ENCODE results near the gene KCNQ1.
A peak's percentile ranks its signal among the peaks of the same experiment; 100 is the strongest.

Gene KCNQ1

DNA sequence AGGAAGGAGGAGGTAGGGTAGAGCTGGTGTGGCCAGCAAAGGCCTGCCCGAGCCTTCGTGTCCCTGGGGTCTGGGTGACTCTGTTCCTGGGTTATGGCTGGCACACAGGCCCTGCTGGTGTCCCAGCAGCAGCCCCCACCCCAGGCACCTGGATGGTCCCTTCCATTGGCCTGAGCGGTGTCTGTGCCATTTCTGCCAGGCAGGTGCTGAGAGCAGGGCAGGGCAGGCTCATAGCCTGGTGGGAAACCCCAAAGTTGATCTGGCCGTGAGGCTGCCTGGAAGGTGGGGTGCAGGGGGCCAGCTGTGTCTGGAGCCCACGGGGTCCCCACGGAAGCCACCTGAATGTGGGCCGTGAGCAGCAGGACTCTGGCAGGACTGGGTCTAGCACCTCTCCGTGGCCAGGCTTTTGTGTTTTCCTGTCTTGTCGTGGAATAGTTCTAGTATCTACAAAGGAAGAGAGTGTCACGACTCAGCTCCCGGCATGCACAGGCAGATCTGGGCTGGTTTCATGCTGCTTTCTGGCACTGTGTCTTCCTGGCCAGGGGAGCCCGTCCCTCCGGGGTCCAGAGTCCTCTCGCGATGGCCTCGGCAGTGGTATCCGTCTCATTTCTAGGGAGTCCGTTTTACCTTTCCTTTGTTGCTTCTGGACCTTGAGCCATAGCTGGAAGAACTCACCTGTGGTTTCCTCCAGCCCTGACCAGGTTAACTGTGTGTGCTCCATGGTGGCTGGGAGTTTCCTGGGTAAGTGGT is 83.7 kb downstream of the KCNQ1 start:
- DNase-seq (ENCODE audit: low read depth), result no peak
- H3K4me3 ChIP-seq (ENCODE audit: control insufficient read depth, low read depth, low read length), result no peak overlapping the region
- TF ChIP-seq, protein P1, sequence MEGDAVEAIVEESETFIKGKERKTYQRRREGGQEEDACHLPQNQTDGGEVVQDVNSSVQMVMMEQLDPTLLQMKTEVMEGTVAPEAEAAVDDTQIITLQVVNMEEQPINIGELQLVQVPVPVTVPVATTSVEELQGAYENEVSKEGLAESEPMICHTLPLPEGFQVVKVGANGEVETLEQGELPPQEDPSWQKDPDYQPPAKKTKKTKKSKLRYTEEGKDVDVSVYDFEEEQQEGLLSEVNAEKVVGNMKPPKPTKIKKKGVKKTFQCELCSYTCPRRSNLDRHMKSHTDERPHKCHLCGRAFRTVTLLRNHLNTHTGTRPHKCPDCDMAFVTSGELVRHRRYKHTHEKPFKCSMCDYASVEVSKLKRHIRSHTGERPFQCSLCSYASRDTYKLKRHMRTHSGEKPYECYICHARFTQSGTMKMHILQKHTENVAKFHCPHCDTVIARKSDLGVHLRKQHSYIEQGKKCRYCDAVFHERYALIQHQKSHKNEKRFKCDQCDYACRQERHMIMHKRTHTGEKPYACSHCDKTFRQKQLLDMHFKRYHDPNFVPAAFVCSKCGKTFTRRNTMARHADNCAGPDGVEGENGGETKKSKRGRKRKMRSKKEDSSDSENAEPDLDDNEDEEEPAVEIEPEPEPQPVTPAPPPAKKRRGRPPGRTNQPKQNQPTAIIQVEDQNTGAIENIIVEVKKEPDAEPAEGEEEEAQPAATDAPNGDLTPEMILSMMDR (IDR thresholded peaks at IDR 0.05; ENCODE audit: control insufficient read depth, insufficient read depth, low read depth, low read length, missing control alignments), result no peak

DNA sequence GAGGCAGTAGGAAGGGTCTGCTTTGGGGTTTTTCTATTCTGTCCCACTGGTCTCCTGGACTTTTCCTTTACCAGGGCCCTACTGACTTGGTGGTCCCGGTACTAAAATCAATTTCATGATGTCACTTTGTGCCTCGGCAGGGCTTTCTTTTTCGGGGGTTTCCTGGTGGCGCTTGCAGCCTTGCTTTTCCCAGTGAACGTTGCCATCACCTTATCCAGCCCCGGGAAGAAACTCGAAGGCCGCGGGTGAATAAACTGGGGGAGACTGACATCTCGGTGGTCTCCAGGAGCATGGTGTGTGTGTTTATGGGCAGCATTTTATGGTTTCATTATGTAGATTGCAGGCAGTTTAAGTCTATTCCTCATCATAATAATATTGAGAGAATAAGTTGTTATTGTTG is 84.4 kb downstream of the KCNQ1 start:
- TF ChIP-seq, protein P1 (IDR thresholded peaks at IDR 0.05; ENCODE audit: control insufficient read depth, insufficient read depth, low read depth, low read length, missing control alignments), result no peak
- DNase-seq (ENCODE audit: low read depth), result no peak

DNA sequence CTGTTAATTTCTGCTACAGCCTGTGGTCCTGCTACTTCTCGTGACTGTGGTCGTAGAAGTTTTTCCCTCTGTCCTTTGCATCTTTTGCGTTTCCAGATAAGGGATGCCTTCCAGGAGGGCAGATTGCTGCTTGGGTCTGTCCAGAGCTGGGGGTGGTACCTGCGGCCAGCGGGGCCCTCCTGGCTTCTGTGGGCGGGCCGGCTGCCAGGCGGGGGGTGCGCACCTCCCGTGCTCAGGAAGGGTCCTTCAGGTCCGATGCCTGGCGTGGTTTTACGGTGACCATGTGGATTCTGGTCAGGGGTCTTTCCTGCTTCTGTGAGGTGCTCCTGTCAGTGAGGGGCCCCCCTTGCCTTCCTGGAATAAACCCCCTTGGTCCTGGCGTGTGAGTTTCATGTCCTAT is 84.8 kb downstream of the KCNQ1 start:
- TF ChIP-seq, protein P1 (IDR thresholded peaks at IDR 0.05; ENCODE audit: control insufficient read depth, insufficient read depth, low read depth, low read length, missing control alignments), result no peak
- DNase-seq (ENCODE audit: low read depth), result no peak
- no peak overlapping the region for H3K4me3 ChIP-seq (ENCODE audit: control insufficient read depth, low read depth, low read length)

More for the DNA sequence above, 84.4 kb downstream of the KCNQ1 start:
- H3K4me3 ChIP-seq (ENCODE audit: control insufficient read depth, low read depth, low read length), result no peak overlapping the region

DNA sequence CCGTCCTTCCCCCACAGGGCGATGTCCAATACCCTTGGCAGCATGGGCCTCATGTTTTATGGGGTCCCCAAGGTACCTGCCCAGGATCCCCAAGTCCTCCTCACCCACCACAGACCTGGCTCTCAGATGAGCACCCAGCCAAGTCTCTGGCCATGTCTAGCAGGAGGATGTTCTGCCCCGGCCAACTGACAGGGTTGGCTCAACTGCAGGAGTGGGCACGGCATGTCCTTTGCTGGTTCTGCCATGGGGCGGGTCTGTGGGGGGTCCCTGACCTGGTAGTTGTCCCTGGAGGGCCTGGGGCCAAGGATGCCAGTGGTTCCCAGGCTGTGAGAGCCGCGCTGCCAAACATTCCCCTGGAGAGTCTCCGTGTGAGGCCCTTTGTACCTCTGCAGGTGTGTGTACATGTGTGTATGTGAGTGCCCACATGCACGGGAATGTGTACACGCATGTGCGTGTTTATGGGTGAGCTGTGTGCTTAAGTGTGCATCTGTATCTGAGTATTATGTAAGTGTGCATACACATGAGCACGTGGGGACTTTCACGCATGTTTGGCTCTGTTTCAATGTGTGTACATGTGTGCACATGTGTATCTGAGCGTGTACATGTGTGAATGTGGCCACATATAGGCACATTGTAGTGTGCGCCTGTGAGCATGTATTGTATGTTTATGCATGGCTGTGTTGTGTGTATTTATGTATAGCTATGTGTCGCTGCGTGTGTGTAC is 85.5 kb downstream of the KCNQ1 start:
- H3K4me3 ChIP-seq (ENCODE audit: control insufficient read depth, low read depth, low read length), result no peak overlapping the region
- DNase-seq (ENCODE audit: low read depth), result no peak
- TF ChIP-seq, protein P1 (IDR thresholded peaks at IDR 0.05; ENCODE audit: control insufficient read depth, insufficient read depth, low read depth, low read length, missing control alignments), result no peak

DNA sequence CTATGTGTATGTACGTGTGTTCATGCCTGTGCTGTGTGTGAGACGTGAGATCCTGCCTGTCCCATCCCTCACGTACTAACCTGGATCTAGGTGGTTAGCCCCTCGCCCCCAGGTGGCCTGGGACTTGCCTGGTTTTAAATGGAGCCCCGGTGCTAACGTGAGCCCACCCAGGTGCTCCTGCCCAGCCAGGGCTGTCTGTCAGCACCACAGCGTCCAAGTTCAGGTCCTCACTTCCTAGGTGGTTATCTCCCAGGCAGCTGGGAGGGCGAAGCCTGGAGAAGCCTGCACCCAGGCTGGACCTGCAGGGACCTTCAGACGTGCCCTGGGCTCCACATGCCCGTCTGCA is 86.0 kb downstream of the KCNQ1 start:
- H3K4me3 ChIP-seq (ENCODE audit: control insufficient read depth, low read depth, low read length), result no peak overlapping the region
- no peak for DNase-seq (ENCODE audit: low read depth)
- TF ChIP-seq, protein P1 (IDR thresholded peaks at IDR 0.05; ENCODE audit: control insufficient read depth, insufficient read depth, low read depth, low read length, missing control alignments), result no peak

DNA sequence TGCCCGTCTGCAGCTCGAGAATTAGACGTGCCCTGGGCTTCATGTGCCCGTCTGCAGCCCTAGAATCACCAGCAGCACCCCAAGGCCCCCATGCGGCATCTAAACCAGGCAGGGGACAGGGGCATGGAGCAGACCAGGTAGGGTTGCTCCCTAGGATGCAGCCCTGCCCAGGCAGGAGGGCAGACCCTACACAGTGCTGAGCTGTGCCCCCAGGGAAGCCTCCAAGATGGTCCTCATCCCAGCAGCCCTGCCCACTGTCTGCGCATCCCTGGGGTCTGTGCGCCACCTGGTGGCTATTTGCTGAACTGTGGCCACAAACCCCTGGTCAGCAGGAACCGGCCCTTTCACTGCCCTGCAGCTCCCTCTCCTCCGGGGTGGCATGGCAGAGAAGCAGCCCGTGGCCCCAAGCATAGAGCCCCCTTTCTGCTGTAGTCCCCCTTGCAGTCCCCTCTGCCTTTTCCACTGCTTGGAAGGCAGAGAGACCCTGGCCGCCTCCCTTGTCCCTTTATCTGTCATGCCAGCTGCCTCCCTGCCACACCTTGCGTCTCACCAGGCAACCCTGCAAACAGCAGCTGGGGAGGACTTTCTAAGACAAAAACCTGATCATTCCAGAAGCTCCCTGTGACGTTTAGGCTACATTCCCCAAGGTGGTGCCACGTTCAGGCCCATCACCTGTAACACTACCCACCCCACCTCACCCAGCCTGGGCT is 86.6 kb downstream of the KCNQ1 start:
- TF ChIP-seq, protein P1 (IDR thresholded peaks at IDR 0.05; ENCODE audit: control insufficient read depth, insufficient read depth, low read depth, low read length, missing control alignments), result peak; percentile 94
- no peak for DNase-seq (ENCODE audit: low read depth)
- H3K4me3 ChIP-seq (ENCODE audit: control insufficient read depth, low read depth, low read length), result no peak overlapping the region
